Endothelial cell of umbilical vein (primary cell): ENCODE results near the gene GUCA2A. TPM values are rescaled to one million over a fixed set of nuclear protein-coding genes. Genes with fewer than 3 reads are reported as not detected.

Experiments
- BruUV-seq: library from RNA; stranded (reverse); fragments of 400-500 nt; replicated peaks from 2 replicates; lab custom pipeline; 2021; lab: Mats Ljungman, UMichigan
- CTCF ChIA-PET: fragments of 300-600, 350-600 bp; sonication (Branson Sonifier 250); formaldehyde crosslinking; loops from one replicate; lab custom pipeline; 2021; ENCODE audit warnings: antibody characterized with exemption, inconsistent platforms; lab: Charles Lee
- POLR2A ChIA-PET: fragments of 300-600, 350-600 bp; sonication (Branson Sonifier 250); formaldehyde crosslinking; loops from one replicate; lab custom pipeline; 2021; ENCODE audit warnings: antibody characterized with exemption, inconsistent platforms; lab: Charles Lee
- DNase-seq: peaks from one replicate; pipeline ENCODE4 v3.0.0-alpha.2; 2011; ENCODE audit warnings: low read depth, low spot score
- FAIRE-seq: peaks from 2 replicates; lab custom pipeline; 2011; peaks lifted over from hg19 to GRCh38; lab: Jason Lieb, UNC
- H2AFZ ChIP-seq: 2 replicates; pipeline ENCODE4 v1.6.0; 2012; ENCODE audit warnings: low read depth, low read length, control low read depth, inconsistent platforms
- H3K27ac ChIP-seq: 2 replicates; pipeline ENCODE4 v1.5.1; 2011; ENCODE audit warnings: low read depth, mild to moderate bottlenecking, control low read depth, low read length, moderate library complexity; ENCODE audit not compliant: insufficient read depth
- H3K27me3 ChIP-seq, 2 experiments: 2 replicates each; pipeline versions ENCODE4 v1.6.0 to v1.6.1; 2011; ENCODE audit warnings: low read length in 2 of 2, mixed read lengths in 1 of 2; ENCODE audit not compliant: control insufficient read depth in 2 of 2, insufficient read depth in 2 of 2
- H3K36me3 ChIP-seq, 2 experiments: 2 replicates in 1 of 2; 3 replicates in 1 of 2; pipeline ENCODE4 v1.5.1; 2011; ENCODE audit warnings: low read length in 2 of 2, mild to moderate bottlenecking in 1 of 2, moderate library complexity in 1 of 2; ENCODE audit not compliant: control insufficient read depth in 2 of 2, insufficient read depth in 2 of 2; ENCODE audit errors: extremely low read depth in 1 of 2
- H3K4me1 ChIP-seq: 3 replicates; pipeline ENCODE4 v1.5.1; 2011; ENCODE audit warnings: mild to moderate bottlenecking, low read length; ENCODE audit not compliant: control insufficient read depth, insufficient read depth; ENCODE audit errors: extremely low read depth
- H3K4me2 ChIP-seq: 2 replicates; pipeline ENCODE4 v1.6.1; 2011; ENCODE audit warnings: low read length, control low read depth, mixed read lengths; ENCODE audit not compliant: insufficient read depth
- H3K4me3 ChIP-seq, 3 experiments: fragments of 200-600 bp in 1 of 3; sonication (generic), shearing (Covaris generic) in 1 of 3; replicated peaks in 1 of 3; 2 replicates each; pipeline ENCODE4 v1.5.1; 2011 to 2016; ENCODE audit warnings: control low read depth in 3 of 3, low read length in 3 of 3, mild to moderate bottlenecking in 2 of 3, inconsistent platforms in 1 of 3, low read depth in 1 of 3, moderate library complexity in 1 of 3; ENCODE audit not compliant: insufficient read depth in 1 of 3
- H3K79me2 ChIP-seq: 2 replicates; pipeline ENCODE4 v1.6.0; 2012; ENCODE audit warnings: low read length, inconsistent platforms; ENCODE audit not compliant: control insufficient read depth, insufficient read depth
- H3K9ac ChIP-seq: replicated peaks from 2 replicates; pipeline ENCODE3; 2011; ENCODE audit warnings: low read length, control low read depth; ENCODE audit not compliant: insufficient read depth; ENCODE audit errors: extremely low read depth
- H3K9me1 ChIP-seq: replicated peaks from 3 replicates; pipeline ENCODE4 v1.6.0; 2011; ENCODE audit warnings: mild to moderate bottlenecking, low read length; ENCODE audit not compliant: control insufficient read depth, insufficient read depth; ENCODE audit errors: extremely low read depth
- H3K9me3 ChIP-seq: replicated peaks from 2 replicates; pipeline ENCODE4 v1.5.1; 2012; ENCODE audit warnings: low read length, inconsistent platforms; ENCODE audit not compliant: control insufficient read depth, insufficient read depth
- H4K20me1 ChIP-seq: replicated peaks from 2 replicates; pipeline ENCODE3; 2011; ENCODE audit warnings: mild to moderate bottlenecking, low read length; ENCODE audit not compliant: control insufficient read depth, insufficient read depth; ENCODE audit errors: extremely low read depth
- CTCF ChIP-seq, 2 donors: IDR thresholded peaks; 1 replicate in 1 of 2; 2 replicates in 1 of 2; pipeline ENCODE4 v1.5.1; 2011; ENCODE audit warnings: low read length in 2 of 2, mild to moderate bottlenecking in 2 of 2, moderate library complexity in 2 of 2, control low read depth in 1 of 2, inconsistent platforms in 1 of 2, low read depth in 1 of 2; ENCODE audit not compliant: insufficient read depth in 1 of 2; ENCODE audit errors: extremely low read depth in 1 of 2
- EZH2 ChIP-seq: IDR thresholded peaks from 2 replicates; pipeline ENCODE4 v1.6.1; 2012; ENCODE audit warnings: borderline replicate concordance, low read depth, mild to moderate bottlenecking, moderate library complexity, low read length, inconsistent platforms; ENCODE audit not compliant: severe bottlenecking
- FOS ChIP-seq: IDR thresholded peaks from 2 replicates; pipeline ENCODE4 v1.6.1; 2011; ENCODE audit warnings: mild to moderate bottlenecking, low read length, moderate library complexity, borderline replicate concordance; ENCODE audit not compliant: insufficient read depth
- GATA2 ChIP-seq: IDR thresholded peaks from 2 replicates; pipeline ENCODE4 v1.7.0; 2011; ENCODE audit warnings: low read depth, mild to moderate bottlenecking, moderate library complexity, mixed read lengths, low read length; ENCODE audit not compliant: insufficient read length, insufficient read depth
- JUN ChIP-seq: IDR thresholded peaks from 2 replicates; pipeline ENCODE4 v1.6.1; 2011; ENCODE audit warnings: borderline replicate concordance, low read depth; ENCODE audit not compliant: insufficient read length, insufficient read depth
- MAX ChIP-seq: IDR thresholded peaks from 2 replicates; pipeline ENCODE4 v1.6.1; 2011; ENCODE audit not compliant: insufficient read depth, insufficient read length
- MYC ChIP-seq: IDR thresholded peaks from one replicate; pipeline ENCODE4 v1.6.1; 2011; ENCODE audit warnings: mild to moderate bottlenecking, low read depth, low read length
- POLR2A ChIP-seq: IDR thresholded peaks from 2 replicates; pipeline ENCODE4 v1.6.1; 2012; ENCODE audit warnings: low read depth, mild to moderate bottlenecking, control low read depth, low read length
- POLR2AphosphoS5 ChIP-seq: IDR thresholded peaks from 2 replicates; pipeline ENCODE4 v1.6.1; 2012; ENCODE audit warnings: low read depth, mild to moderate bottlenecking, control low read depth, low read length, moderate library complexity; ENCODE audit not compliant: insufficient read depth
- dilution Hi-C: fragments of 300-500 bp; cut with MboI; formaldehyde crosslinking; loops from one replicate; pipeline ENCODE4 v1.15.0; 2019; ENCODE audit warnings: low sequenced_read_pairs; ENCODE audit not compliant: extremely low pct_ligation_motif_present
- intact Hi-C: fragments of 100-400 bp; cut with micrococcal nuclease; formaldehyde crosslinking; loops from one replicate; pipeline ENCODE4 v1.10.0; 2022
- polyA plus RNA-seq, 4 experiments: library from polyadenylated mRNA; depleted of rRNA in 3 of 4; stranded (reverse) in 3 of 4; unstranded in 1 of 4; fragments of >200 nt; gene quantifications; 2 replicates each; pipeline versions ENCODE4 v1.2.1 to v1.2.3, GENCODE V29; 2011 to 2012; ENCODE audit warnings: missing spikeins in 1 of 4
- total RNA-seq: library from RNA; stranded (reverse); gene quantifications from 2 replicates; pipeline ENCODE4 v1.2.3, GENCODE V29; 2021

The GUCA2A gene
- total and polyA plus RNA-seq, 2 donors (not counting 3 experiments of a cell fraction or from before 2014, with no cell fraction given) = not detected

- Histone ChIP-seq H3K9ac (no peak overlapping the region), H4K20me1 (no peaks in the 10 kb centered on the region), H3K9me1 (no peaks in the 10 kb centered on the region), H2AFZ (no peak overlapping the region), H3K27me3 (peaks cover 5 to 9% of the 10 kb centered on the region in 2 experiments), H3K4me1 (no peaks in the 10 kb centered on the region), H3K9me3 (no peaks in the 10 kb centered on the region), H3K27ac (no peak overlapping the region), H3K36me3 (no peaks in the 10 kb centered on the region), H3K4me2 (no peak overlapping the region), H3K79me2 (no peaks in the 10 kb centered on the region), H3K4me3 (no peak overlapping the region)
- DNase-seq (no peak), FAIRE-seq (no peak)
- ChIA-PET CTCF (interaction anchor here (1.0 to 3.6 kb wide), 2 partner anchors 13 to 21 kb away, joined by 3 to 14 read pairs; no protein-coding TSS in a partner anchor), POLR2A (no interaction called here)
- intact Hi-C loops (no loop called here), dilution Hi-C loops (no loop called here)
- no TSS peak for BruUV-seq
- TF ChIP-seq MYC (no peak), FOS (no peak), POLR2AphosphoS5 (no peak), GATA2 (no peak), JUN (no peak), EZH2 (no peak), POLR2A (no peak), MAX (no peak)
Observed at GRCh38 chr1:42152119-42152518, 12.4 kb downstream of the GUCA2A start.

GRCh38 chr1:42150651-42151050, 13.9 kb downstream of the GUCA2A start:
- dilution Hi-C loops = no loop called here
- no TSS peak for BruUV-seq
- CTCF ChIA-PET = interaction anchor here (1.2 to 3.6 kb wide), 3 partner anchors 23 to 635 kb away, joined by 3 to 14 read pairs (median 3); no protein-coding TSS in a partner anchor

More at GRCh38 chr1:42150651-42151050, 13.9 kb downstream of the GUCA2A start:
- Histone ChIP-seq H3K27me3 (peaks cover 11 to 13% of the 10 kb centered on the region in 2 experiments), H3K36me3 (no peaks in the 10 kb centered on the region), H3K27ac (no peak overlapping the region), H3K9me3 (no peaks in the 10 kb centered on the region), H3K4me3 (no peak overlapping the region), H2AFZ (no peak overlapping the region), H3K4me2 (no peak overlapping the region), H3K79me2 (no peaks in the 10 kb centered on the region), H4K20me1 (no peaks in the 10 kb centered on the region), H3K4me1 (no peaks in the 10 kb centered on the region), H3K9me1 (no peaks in the 10 kb centered on the region), H3K9ac (no peak overlapping the region)
- POLR2A ChIA-PET = no interaction called here
- DNase-seq (no peak), FAIRE-seq (no peak)
- no peak for TF ChIP-seq POLR2A
- no peak for TF ChIP-seq EZH2
- TF ChIP-seq CTCF (IDR thresholded peaks at IDR 0.05; ENCODE audit: extremely low read depth in 1 of 2, insufficient read depth in 1 of 2, low read depth in 1 of 2, low read length in 2 of 2) = no peak
- TF ChIP-seq FOS = no peak
- TF ChIP-seq POLR2AphosphoS5 = no peak
- TF ChIP-seq GATA2 = no peak
- TF ChIP-seq JUN = no peak
- no peak for TF ChIP-seq MAX
- no peak for TF ChIP-seq MYC
- intact Hi-C loops = no loop called here
